GM23248 (cell line): ENCODE data around the gene HOMER2. TPM values are rescaled to one million over a fixed set of nuclear protein-coding genes. Genes with fewer than 3 reads are reported as not detected.

Source experiments
- DNase-seq: peaks from one replicate; pipeline ENCODE4 v3.0.0-alpha.2; 2015
- H2AFZ ChIP-seq: fragments of 200-600 bp; sonication (generic); 2 replicates; pipeline ENCODE4 v1.6.1; 2016; ENCODE audit warnings: antibody characterized with exemption
- H3F3A ChIP-seq: fragments of 200-600 bp; sonication (generic); 2 replicates; pipeline ENCODE4 v1.6.1; 2016; ENCODE audit warnings: mild to moderate bottlenecking, antibody characterized with exemption, mixed run types; ENCODE audit not compliant: insufficient read depth
- H3K27ac ChIP-seq: fragments of 200-600 bp; sonication (generic); 2 replicates; pipeline ENCODE4 v1.5.1; 2016; ENCODE audit warnings: mild to moderate bottlenecking
- H3K27me3 ChIP-seq: fragments of 200-600 bp; sonication (generic); replicated peaks from 2 replicates; pipeline ENCODE4 v1.6.1; 2016; ENCODE audit warnings: mild to moderate bottlenecking; ENCODE audit not compliant: insufficient read depth
- H3K36me3 ChIP-seq: fragments of 200-600 bp; sonication (generic); 2 replicates; pipeline ENCODE4 v1.6.1; 2016; ENCODE audit warnings: low read depth, mild to moderate bottlenecking
- H3K4me1 ChIP-seq: fragments of 200-600 bp; sonication (generic); 2 replicates; pipeline ENCODE4 v1.6.1; 2016; ENCODE audit warnings: mild to moderate bottlenecking; ENCODE audit not compliant: insufficient read depth
- H3K4me2 ChIP-seq: fragments of 200-600 bp; sonication (generic); one replicate; pipeline ENCODE4 v1.6.1; 2016; ENCODE audit warnings: mild to moderate bottlenecking; ENCODE audit not compliant: unreplicated experiment
- H3K4me3 ChIP-seq: fragments of 200-600 bp; sonication (generic); 2 replicates; pipeline ENCODE4 v1.5.1; 2016; ENCODE audit warnings: mild to moderate bottlenecking
- H3K79me2 ChIP-seq: fragments of 200-600 bp; sonication (generic); 2 replicates; pipeline ENCODE4 v1.6.1; 2016; ENCODE audit warnings: mild to moderate bottlenecking; ENCODE audit not compliant: insufficient read depth
- H3K9ac ChIP-seq: fragments of 200-600 bp; sonication (generic); 2 replicates; pipeline ENCODE4 v1.6.1; 2016; ENCODE audit warnings: mild to moderate bottlenecking
- H3K9me2 ChIP-seq: fragments of 200-600 bp; sonication (generic); 2 replicates; pipeline ENCODE4 v1.6.1; 2016; ENCODE audit warnings: mixed run types, mild to moderate bottlenecking, moderate library complexity; ENCODE audit not compliant: insufficient read depth
- H3K9me3 ChIP-seq: fragments of 200-600 bp; sonication (generic); one replicate; pipeline ENCODE4 v1.6.1; 2017; ENCODE audit warnings: low read depth
- H4K20me1 ChIP-seq: fragments of 200-600 bp; sonication (generic); 2 replicates; pipeline ENCODE4 v1.6.0; 2016; ENCODE audit not compliant: insufficient read depth
- EZH2 ChIP-seq: fragments of 200-600 bp; sonication (generic); IDR thresholded peaks from 2 replicates; pipeline ENCODE4 v1.6.1; 2018; ENCODE audit warnings: antibody characterized with exemption, mild to moderate bottlenecking; ENCODE audit not compliant: insufficient read depth, poor library complexity, severe bottlenecking
- EZH2phosphoT487 ChIP-seq: fragments of 200-600 bp; sonication (generic); IDR thresholded peaks from 2 replicates; pipeline ENCODE4 v1.6.1; 2018; ENCODE audit warnings: antibody characterized with exemption, moderate library complexity, mild to moderate bottlenecking, low read depth; ENCODE audit not compliant: insufficient read depth
- WGBS, 2 experiments: methylation state at CpG; one replicate each; pipeline ENCODE4 v1.1.6; 2015 to 2017; ENCODE audit warnings: low lambda C conversion rate in 2 of 2, low coverage in 1 of 2; ENCODE audit errors: missing lambda C conversion rate in 2 of 2; 5-methylcytosine and 5-hydroxymethylcytosine counted together
- in situ Hi-C: fragments of 300-500 bp; cut with MboI; formaldehyde crosslinking; loops from 2 replicates; pipeline ENCODE4 v1.15.0; 2020
- polyA plus RNA-seq: library from polyadenylated mRNA; unstranded; fragments of >200 nt; fragmentation: Nextera tagmentation; extraction: Ambion mirVana; gene quantifications from 2 replicates; pipeline ENCODE4 v1.2.1, GENCODE V29; 2016
- total RNA-seq: library from RNA; depleted of rRNA; stranded (reverse); fragments of >200 nt; shearing (Covaris generic); gene quantifications from 2 replicates; pipeline ENCODE4 v1.2.3, GENCODE V29; 2014

HOMER2 gene
- total and polyA plus RNA-seq, 2 experiments from 2014 or later, result 9.0 to 17.0 TPM

DNA sequence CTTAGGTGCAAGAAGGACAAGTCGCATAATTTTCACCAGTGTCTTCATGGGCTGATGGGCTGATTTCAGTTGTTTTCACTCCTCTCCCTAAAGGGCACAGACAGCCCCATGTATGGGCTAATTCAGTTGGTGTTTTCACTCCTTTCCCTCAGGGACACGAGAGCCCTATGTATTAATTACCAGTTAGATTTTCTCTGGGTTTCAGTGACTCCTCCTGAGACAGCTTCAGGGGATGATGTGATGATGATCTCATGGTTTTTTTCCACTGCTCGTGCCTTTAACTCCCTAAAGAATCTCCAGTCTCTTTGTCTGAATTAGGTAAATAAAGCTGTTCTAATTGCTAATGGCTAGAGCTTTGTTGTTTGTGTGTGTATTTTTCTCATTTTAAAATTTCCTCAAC, 43.4 kb upstream of the HOMER2 start:
- H3K9me2 ChIP-seq, result no peaks in the 10 kb centered on the region
- H3K9me3 ChIP-seq, result no peaks in the 10 kb centered on the region
- H3K4me1 ChIP-seq, result 0 out of 2 replicates have a peak, but pooled peaks cover 3% of the 10 kb centered on the region
- H2AFZ ChIP-seq, result no peak overlapping the region
- H3K9ac ChIP-seq, result no peak overlapping the region
- TF ChIP-seq EZH2phosphoT487 (no peak), EZH2 (no peak)
- no peak overlapping the region for H3K27ac ChIP-seq
- no peaks in the 10 kb centered on the region for H3K27me3 ChIP-seq
- DNase-seq, result peak; percentile 49
- WGBS, 2 experiments, result 49 to 59% methylated on average over 3 of the region's 3 CpGs
- H3K4me2 ChIP-seq, result no peak overlapping the region
- no peaks in the 10 kb centered on the region for H3K79me2 ChIP-seq
- 0 out of 2 replicates have a peak, but pooled peaks cover under 1% of the 10 kb centered on the region for H3K36me3 ChIP-seq
- in situ Hi-C loops, result no loop called here
- no peaks in the 10 kb centered on the region for H4K20me1 ChIP-seq
- no peak overlapping the region for H3K4me3 ChIP-seq
- H3F3A ChIP-seq, result 0 out of 2 replicates have a peak, but pooled peaks cover 3% of the 10 kb centered on the region

DNA sequence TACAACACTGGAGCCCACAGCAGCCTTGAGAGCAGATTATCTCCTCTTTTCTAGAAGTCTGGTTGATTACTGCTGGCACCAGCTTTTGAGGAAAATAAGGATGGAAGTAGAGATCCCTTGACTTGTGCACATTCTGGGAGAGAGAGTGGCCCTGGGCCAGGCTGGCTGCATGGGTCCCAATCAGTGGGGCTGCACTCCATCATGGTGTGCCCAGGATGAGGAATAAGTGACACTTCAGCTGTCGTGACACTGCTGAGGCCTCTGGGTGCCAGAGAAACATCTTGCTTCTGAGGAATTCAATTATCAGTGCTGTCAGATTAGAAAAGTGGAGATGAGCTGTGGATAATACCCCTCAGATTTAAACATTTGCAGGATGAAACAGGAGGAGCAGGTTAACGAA, 42.6 kb upstream of the HOMER2 start:
- no peaks in the 10 kb centered on the region for H3K79me2 ChIP-seq
- no peaks in the 10 kb centered on the region for H3F3A ChIP-seq
- DNase-seq, result no peak
- no peak overlapping the region for H3K4me3 ChIP-seq
- 0 out of 2 replicates have a peak, but pooled peaks cover 6% of the 10 kb centered on the region for H3K36me3 ChIP-seq
- no peak overlapping the region for H3K27ac ChIP-seq
- no peaks in the 10 kb centered on the region for H3K9me2 ChIP-seq
- WGBS, 2 experiments, result 76 to 81% methylated on average over 2 of the region's 2 CpGs
- H3K27me3 ChIP-seq, result no peaks in the 10 kb centered on the region
- in situ Hi-C loops, result no loop called here
- H3K9me3 ChIP-seq, result no peaks in the 10 kb centered on the region
- no peak overlapping the region for H3K4me2 ChIP-seq
- H4K20me1 ChIP-seq, result no peaks in the 10 kb centered on the region
- TF ChIP-seq EZH2phosphoT487, result no peak
- no peak for TF ChIP-seq EZH2
- no peak overlapping the region for H2AFZ ChIP-seq
- no peak overlapping the region for H3K9ac ChIP-seq
- H3K4me1 ChIP-seq, result 0 out of 2 replicates have a peak, but pooled peaks cover 3% of the 10 kb centered on the region

DNA sequence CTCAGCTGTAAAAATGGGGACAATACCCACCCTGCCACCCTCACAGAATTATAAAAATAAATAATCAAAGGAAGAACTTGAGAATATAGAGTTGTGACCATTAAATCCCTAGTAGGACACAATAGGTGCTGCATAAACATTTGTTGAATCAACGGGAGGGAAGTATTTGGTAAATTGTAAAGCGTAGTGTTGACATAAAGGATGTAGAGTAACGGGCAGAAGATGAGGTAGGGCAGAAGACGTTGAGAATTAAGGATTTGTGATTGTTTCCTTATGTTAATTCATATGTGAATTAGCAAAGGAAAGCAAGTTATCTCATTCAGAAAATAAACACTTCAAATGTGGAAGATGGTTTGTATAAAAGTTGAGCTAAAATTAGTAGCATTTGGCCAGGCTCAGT, 40.6 kb upstream of the HOMER2 start:
- no peak for TF ChIP-seq EZH2
- no peak for TF ChIP-seq EZH2phosphoT487
- H3K4me3 ChIP-seq, result no peak overlapping the region
- H3K79me2 ChIP-seq, result peaks cover 11% of the 10 kb centered on the region
- 0 out of 2 replicates have a peak, but pooled peaks cover 11% of the 10 kb centered on the region for H3K36me3 ChIP-seq
- 60 to 62% methylated on average over 4 of the region's 4 CpGs for WGBS, 2 experiments
- DNase-seq, result no peak
- no peaks in the 10 kb centered on the region for H4K20me1 ChIP-seq
- no peaks in the 10 kb centered on the region for H3K9me2 ChIP-seq
- no peak overlapping the region for H3K9ac ChIP-seq
- H3K27me3 ChIP-seq, result no peaks in the 10 kb centered on the region
- no peak overlapping the region for H3K4me2 ChIP-seq
- H3K9me3 ChIP-seq, result no peaks in the 10 kb centered on the region
- no peaks in the 10 kb centered on the region for H3F3A ChIP-seq
- in situ Hi-C loops, result no loop called here
- H2AFZ ChIP-seq, result no peak overlapping the region
- no peak overlapping the region for H3K27ac ChIP-seq
- H3K4me1 ChIP-seq, result no peaks in the 10 kb centered on the region

DNA sequence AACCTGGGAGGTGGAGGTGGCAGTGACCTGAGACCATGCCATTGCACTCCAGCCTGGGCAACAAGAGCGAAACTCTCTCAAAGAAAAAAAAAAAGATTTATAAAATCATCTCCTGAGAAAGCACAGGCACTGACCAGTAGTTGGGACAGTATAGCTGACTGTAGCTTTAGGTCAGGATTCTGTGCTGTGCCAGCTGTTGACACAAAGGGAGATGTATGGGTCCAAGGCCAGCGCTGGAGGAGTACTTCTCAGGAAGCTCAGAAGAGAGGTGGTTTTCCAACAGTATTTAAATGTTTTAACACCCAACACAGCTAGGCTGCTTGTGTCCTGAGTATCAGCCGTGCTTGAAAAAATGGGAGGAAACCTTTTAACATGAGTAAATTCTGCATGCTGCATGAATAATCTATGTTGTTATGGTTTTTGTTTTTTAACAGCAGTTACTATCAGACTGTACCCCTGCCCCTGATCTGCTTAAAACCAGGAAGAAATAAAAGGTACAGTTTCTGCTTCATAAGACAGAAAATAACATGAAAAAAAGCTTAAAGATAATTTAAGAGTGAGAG, 40.0 kb upstream of the HOMER2 start:
- in situ Hi-C loops, result no loop called here
- H3K27me3 ChIP-seq, result no peaks in the 10 kb centered on the region

DNA sequence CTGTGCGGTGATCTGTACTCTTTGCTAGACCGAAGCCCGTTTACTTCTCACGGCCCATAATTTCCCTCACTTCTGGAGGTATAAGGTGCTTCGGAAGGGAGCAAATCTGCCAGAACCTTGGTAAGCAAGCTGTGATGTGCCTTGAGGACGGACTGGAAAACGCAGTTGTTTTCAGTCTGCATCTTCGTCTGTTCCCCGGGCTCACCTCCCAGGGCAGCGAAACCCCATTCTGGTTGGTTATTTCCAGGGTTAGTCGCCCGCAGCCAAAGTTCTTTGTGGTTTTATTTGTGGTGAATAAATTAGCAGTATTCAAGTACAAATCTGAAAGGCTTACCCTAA, 33.9 kb upstream of the HOMER2 start:
- Histone ChIP-seq H3K4me3 (peak overlapping the region; percentile 83), H3K27ac (peak overlapping the region; percentile 45), H3K9me2 (no peaks in the 10 kb centered on the region), H3K79me2 (peaks cover 31% of the 10 kb centered on the region), H3K27me3 (no peaks in the 10 kb centered on the region), H3F3A (no peaks in the 10 kb centered on the region), H3K36me3 (0 out of 2 replicates have a peak, but pooled peaks cover 13% of the 10 kb centered on the region), H3K4me1 (peaks cover 11% of the 10 kb centered on the region; the same call in 1 of the 2 replicates), H3K9ac (peak overlapping the region; percentile 88), H4K20me1 (no peaks in the 10 kb centered on the region), H2AFZ (peak overlapping the region; percentile 91), H3K4me2 (peak overlapping the region; percentile 73), H3K9me3 (no peaks in the 10 kb centered on the region)
- in situ Hi-C loops, result no loop called here
- WGBS, 2 experiments, result 0 to 1% methylated on average over 12 of the region's 12 CpGs
- no peak for DNase-seq
- TF ChIP-seq EZH2 (no peak), EZH2phosphoT487 (no peak)

More for the DNA sequence above, 40.0 kb upstream of the HOMER2 start:
- Histone ChIP-seq H3K4me2 (no peak overlapping the region), H3K9me2 (no peaks in the 10 kb centered on the region), H3K4me1 (no peaks in the 10 kb centered on the region), H3K79me2 (peaks cover 17% of the 10 kb centered on the region), H3K27ac (no peak overlapping the region), H3K36me3 (0 out of 2 replicates have a peak, but pooled peaks cover 13% of the 10 kb centered on the region), H3K4me3 (no peak overlapping the region), H3K9ac (no peak overlapping the region), H4K20me1 (no peaks in the 10 kb centered on the region), H3F3A (no peaks in the 10 kb centered on the region), H3K9me3 (no peaks in the 10 kb centered on the region), H2AFZ (no peak overlapping the region)
- WGBS, 2 experiments, result 86 to 89% methylated on average over 3 of the region's 3 CpGs
- DNase-seq, result no peak
- TF ChIP-seq EZH2phosphoT487 (no peak), EZH2 (no peak)
